IMR-90 (cell line): ENCODE data around the gene HECTD2. TPM values are rescaled to one million over a fixed set of nuclear protein-coding genes. Genes with fewer than 3 reads are reported as not detected.

Experiments
- ATAC-seq: fragments of 200-7000 bp; cut with Tn5 transposase; 2 replicates; pipeline ENCODE4 v1.9.1; 2020; ENCODE audit warnings: low read depth, mild to moderate bottlenecking, moderate library complexity
- BruUV-seq: library from RNA; stranded (reverse); fragments of 400-500 nt; replicated peaks from 2 replicates; lab custom pipeline; 2021; lab: Mats Ljungman, UMichigan
- CTCF ChIA-PET: fragments of 300-600 bp; formaldehyde crosslinking; extraction: SDS; loops from one replicate; lab custom pipeline; 2021; ENCODE audit warnings: antibody characterized with exemption; lab: Yijun Ruan, JAX
- POLR2A ChIA-PET: fragments of 300-600 bp; sonication (Branson Sonifier 250); formaldehyde crosslinking; loops from one replicate; lab custom pipeline; 2022; ENCODE audit warnings: antibody characterized with exemption; ENCODE audit not compliant: unreplicated experiment; lab: Charles Lee
- DNase-seq: peaks from one replicate; pipeline ENCODE4 v3.0.0; 2013
- H2AFZ ChIP-seq: replicated peaks from 2 replicates; pipeline ENCODE3; 2013; ENCODE audit warnings: low read length, mild to moderate bottlenecking; ENCODE audit not compliant: poor library complexity
- H2AK5ac ChIP-seq: 2 replicates; pipeline ENCODE4 v1.6.1; 2013; ENCODE audit warnings: low read depth, low read length, inconsistent platforms
- H2AK9ac ChIP-seq: replicated peaks from 2 replicates; pipeline ENCODE3; 2013; ENCODE audit warnings: mild to moderate bottlenecking, low read depth, low read length, moderate library complexity; ENCODE audit not compliant: poor library complexity
- H2BK120ac ChIP-seq: 2 replicates; pipeline ENCODE4 v1.6.1; 2013; ENCODE audit warnings: low read depth, low read length, inconsistent platforms
- H2BK15ac ChIP-seq: 3 replicates; pipeline ENCODE4 v1.6.1; 2013; ENCODE audit warnings: low read depth, low read length, inconsistent platforms
- H2BK20ac ChIP-seq: 2 replicates; pipeline ENCODE4 v1.6.1; 2013; ENCODE audit warnings: low read depth, mild to moderate bottlenecking, inconsistent platforms, low read length, moderate library complexity
- H2BK5ac ChIP-seq: 2 replicates; pipeline ENCODE4 v1.6.1; 2013; ENCODE audit warnings: mild to moderate bottlenecking, low read depth, low read length, inconsistent platforms; ENCODE audit not compliant: poor library complexity, severe bottlenecking
- H3K14ac ChIP-seq: replicated peaks from 2 replicates; pipeline ENCODE4 v1.6.1; 2013; ENCODE audit warnings: low read depth, low read length, inconsistent platforms
- H3K18ac ChIP-seq: 2 replicates; pipeline ENCODE4 v1.6.1; 2013; ENCODE audit warnings: low read depth, low read length, control low read depth
- H3K23ac ChIP-seq: 2 replicates; pipeline ENCODE4 v1.6.1; 2013; ENCODE audit warnings: low read depth, low read length, inconsistent platforms
- H3K27ac ChIP-seq: 2 replicates; pipeline ENCODE4 v1.5.1; 2013; ENCODE audit warnings: mild to moderate bottlenecking, control low read depth, low read length; ENCODE audit not compliant: insufficient read depth
- H3K27me3 ChIP-seq: 2 replicates; pipeline ENCODE4 v1.6.1; 2013; ENCODE audit warnings: low read length; ENCODE audit not compliant: control insufficient read depth, insufficient read depth
- H3K36me3 ChIP-seq: 2 replicates; pipeline ENCODE4 v1.6.1; 2013; ENCODE audit warnings: low read length, mixed read lengths; ENCODE audit not compliant: control insufficient read depth, insufficient read depth
- H3K4ac ChIP-seq: 2 replicates; pipeline ENCODE4 v1.6.1; 2013; ENCODE audit warnings: low read depth, low read length, inconsistent platforms
- H3K4me1 ChIP-seq: 2 replicates; pipeline ENCODE4 v1.6.1; 2013; ENCODE audit warnings: low read length, mixed read lengths; ENCODE audit not compliant: control insufficient read depth, insufficient read depth
- H3K4me2 ChIP-seq: 2 replicates; pipeline ENCODE4 v1.6.1; 2013; ENCODE audit warnings: low read depth, mild to moderate bottlenecking, control low read depth, low read length, moderate library complexity
- H3K4me3 ChIP-seq: 2 replicates; pipeline ENCODE4 v1.5.1; 2013; ENCODE audit warnings: low read depth, mild to moderate bottlenecking, control low read depth, low read length, moderate library complexity; ENCODE audit not compliant: insufficient read depth
- H3K56ac ChIP-seq: 2 replicates; pipeline ENCODE4 v1.6.1; 2013; ENCODE audit warnings: low read length, inconsistent platforms; ENCODE audit not compliant: insufficient read depth; ENCODE audit errors: extremely low read depth
- H3K79me1 ChIP-seq, 2 experiments: 2 replicates each; pipeline ENCODE4 v1.6.1; 2013; ENCODE audit warnings: low read length in 2 of 2, inconsistent platforms in 1 of 2, low read depth in 1 of 2
- H3K9ac ChIP-seq: 2 replicates; pipeline ENCODE4 v1.6.1; 2013; ENCODE audit warnings: low read depth, low read length, control low read depth
- H3K9me1 ChIP-seq: 2 replicates; pipeline ENCODE4 v1.6.1; 2013; ENCODE audit warnings: low read length, inconsistent platforms; ENCODE audit not compliant: insufficient read depth
- H3K9me3 ChIP-seq: 2 replicates; pipeline ENCODE4 v1.6.1; 2013; ENCODE audit warnings: low read length; ENCODE audit not compliant: control insufficient read depth, insufficient read depth
- H4K20me1 ChIP-seq: 2 replicates; pipeline ENCODE4 v1.6.1; 2013; ENCODE audit warnings: low read length, inconsistent platforms; ENCODE audit not compliant: insufficient read depth
- H4K5ac ChIP-seq: 2 replicates; pipeline ENCODE4 v1.6.1; 2013; ENCODE audit warnings: mild to moderate bottlenecking, low read depth, low read length, control low read depth
- H4K8ac ChIP-seq, 2 experiments: 2 replicates each; pipeline ENCODE4 v1.6.1; 2013; ENCODE audit warnings: low read depth in 2 of 2, low read length in 2 of 2, control low read depth in 1 of 2, inconsistent platforms in 1 of 2
- H4K91ac ChIP-seq: 2 replicates; pipeline ENCODE4 v1.6.1; 2013; ENCODE audit warnings: low read depth, low read length, inconsistent platforms; ENCODE audit not compliant: insufficient read depth
- BHLHE40 ChIP-seq: fragments of 150-350 bp; IDR thresholded peaks from 2 replicates; pipeline ENCODE4 v1.6.1; 2016; ENCODE audit warnings: mild to moderate bottlenecking, low read depth, low read length
- CHD1 ChIP-seq: IDR thresholded peaks from 2 replicates; pipeline ENCODE4 v1.6.1; 2012; ENCODE audit warnings: low read depth, low read length, improper control_type of control experiment
- CTCF ChIP-seq: conservative IDR thresholded peaks from 2 replicates; pipeline ENCODE4 v1.5.1; 2012; ENCODE audit warnings: mild to moderate bottlenecking, low read depth, low read length, improper control_type of control experiment
- ELK1 ChIP-seq: fragments of 150-350 bp; IDR thresholded peaks from 2 replicates; pipeline ENCODE4 v1.6.1; 2016; ENCODE audit warnings: low read depth, mild to moderate bottlenecking, low read length, moderate library complexity, borderline replicate concordance
- MAFK ChIP-seq: IDR thresholded peaks from 2 replicates; pipeline ENCODE4 v1.6.1; 2012; ENCODE audit warnings: low read depth, low read length, improper control_type of control experiment
- RCOR1 ChIP-seq: IDR thresholded peaks from 2 replicates; pipeline ENCODE4 v1.6.1; 2012; ENCODE audit warnings: mild to moderate bottlenecking, low read length, improper control_type of control experiment; ENCODE audit not compliant: insufficient replicate concordance
- SMC3 ChIP-seq: fragments of 150-350 bp; IDR thresholded peaks from 2 replicates; pipeline ENCODE4 v1.6.1; 2016; ENCODE audit warnings: low read depth, mild to moderate bottlenecking, antibody characterized with exemption, low read length, moderate library complexity
- WGBS, 2 experiments: methylation state at CpG; one replicate each; pipeline versions ENCODE4 v1.1.5 to v1.1.7; 2013; ENCODE audit warnings: missing lambda C conversion rate in 2 of 2; ENCODE audit not compliant: insufficient read length in 1 of 2; ENCODE audit errors: extremely low coverage in 2 of 2; 5-methylcytosine and 5-hydroxymethylcytosine counted together
- dilution Hi-C: fragments of 300-500 bp; cut with HindIII; formaldehyde crosslinking; loops from one replicate; pipeline ENCODE4 v1.14.3; 2018; ENCODE audit warnings: low sequenced_read_pairs; ENCODE audit not compliant: unreplicated experiment
- in situ Hi-C: fragments of 300-500 bp; cut with MboI; formaldehyde crosslinking; loops from 3 replicates; pipeline ENCODE4 v1.14.3; 2019; ENCODE audit warnings: low sequenced_read_pairs, inconsistent platforms, mixed read lengths
- intact Hi-C: fragments of 100-400 bp; cut with micrococcal nuclease; formaldehyde crosslinking; loops from 2 replicates; pipeline ENCODE4 v1.10.0; 2022
- polyA plus RNA-seq, 3 experiments: library from polyadenylated mRNA; depleted of rRNA; stranded (reverse); fragments of >200 nt; gene quantifications; 2 replicates each; pipeline ENCODE4 v1.2.3, GENCODE V29; 2012; ENCODE audit warnings: low replicate concordance in 1 of 3
- total RNA-seq: library from RNA; depleted of rRNA; stranded (reverse); fragments of >200 nt; gene quantifications from 2 replicates; pipeline ENCODE4 v1.2.3, GENCODE V29; 2012

The HECTD2 gene
- total and polyA plus RNA-seq, 2 of the 4 experiments (the other 2 are of a cell fraction): 5.2 to 5.9 TPM

- no peak overlapping the region for H3K4me3 ChIP-seq
- H3K9me3 ChIP-seq: peaks cover 4% of the 10 kb centered on the region; the same call in 1 of the 2 replicates
- H4K8ac ChIP-seq: no peak overlapping the region
- no peak overlapping the region for H3K4me2 ChIP-seq
- H3K4ac ChIP-seq: no peak overlapping the region
- CTCF ChIA-PET: no interaction called here
- no peak overlapping the region for H3K14ac ChIP-seq
- no peak overlapping the region for H3K18ac ChIP-seq
- no peaks in the 10 kb centered on the region for H3K27me3 ChIP-seq
- intact Hi-C loops (loop anchor here (2.0 kb wide), 1 partner anchor 38 kb away; no protein-coding TSS in a partner anchor), in situ Hi-C loops (no loop called here), dilution Hi-C loops (no loop called here)
- no peak for DNase-seq
- H3K4me1 ChIP-seq: peaks cover 4% of the 10 kb centered on the region; the same call in 1 of the 2 replicates
- H4K91ac ChIP-seq: no peak overlapping the region
- no peak for TF ChIP-seq CTCF
- TF ChIP-seq SMC3: no peak
- TF ChIP-seq ELK1: no peak
- TF ChIP-seq BHLHE40: no peak
- no peak for TF ChIP-seq CHD1
- no peak for TF ChIP-seq MAFK
- no peak for TF ChIP-seq RCOR1
- no peak overlapping the region for H4K5ac ChIP-seq
- H4K20me1 ChIP-seq: no peaks in the 10 kb centered on the region
- no peak overlapping the region for H2BK20ac ChIP-seq
- no TSS peak for BruUV-seq
- no peak overlapping the region for H2AK9ac ChIP-seq
- no peaks in the 10 kb centered on the region for H3K36me3 ChIP-seq
- no peak overlapping the region for H3K9ac ChIP-seq
- H3K56ac ChIP-seq: no peak overlapping the region
- no peak overlapping the region for H3K27ac ChIP-seq
- POLR2A ChIA-PET: no interaction called here
- no peak overlapping the region for H2BK120ac ChIP-seq
- H3K79me1 ChIP-seq: no peaks in the 10 kb centered on the region
- H2AFZ ChIP-seq: no peak overlapping the region
- H2BK5ac ChIP-seq: no peak overlapping the region
- H2AK5ac ChIP-seq: no peak overlapping the region
- H3K9me1 ChIP-seq: peaks cover 3% of the 10 kb centered on the region
- WGBS, 2 experiments: 97% methylated on average over 4 of the region's 6 CpGs; no CpG with 5 or more reads in 1 of the 2 experiments
- H3K23ac ChIP-seq: no peak overlapping the region
- ATAC-seq: no peak
- no peak overlapping the region for H2BK15ac ChIP-seq
Observed at GRCh38 chr10:91540733-91541132, 130.6 kb downstream of the HECTD2 start.
